Coronary artery (tissue), 2 donors: Measurements from ENCODE around the gene C4orf51.
"Not testable (repeated sequence)": the region's sequence is repeated elsewhere in the genome, so short reads cannot be mapped to it uniquely, and the experiment has no call there.

Experiments used
- DNase-seq: peaks from one replicate; pipeline ENCODE4 v3.0.0-alpha.2; 2017; ENCODE audit warnings: low spot score
- H3K27ac ChIP-seq, 2 donors: fragments of 200-600 bp; sonication (generic); one replicate each; pipeline ENCODE4 v1.5.1; 2016 to 2019
- H3K4me3 ChIP-seq: fragments of 200-600 bp; sonication (generic); 2 replicates; pipeline ENCODE4 v1.5.1; 2016; ENCODE audit warnings: mild to moderate bottlenecking, moderate library complexity
- CTCF ChIP-seq: fragments of 200-600 bp; sonication (generic); IDR thresholded peaks from one replicate; pipeline ENCODE4 v1.5.1; 2019; ENCODE audit warnings: antibody characterized with exemption

Gene C4orf51

GRCh38 chr4:145681956-145682355 is 2.0 kb downstream of the C4orf51 start:
- DNase-seq, result no peak
- TF ChIP-seq CTCF, result no peak
- H3K27ac ChIP-seq, result no peak overlapping the region
- H3K4me3 ChIP-seq, result no peak overlapping the region

GRCh38 chr4:145686991-145687390 is 7.0 kb downstream of the C4orf51 start:
- no peak overlapping the region for H3K27ac ChIP-seq
- TF ChIP-seq CTCF, result no peak
- H3K4me3 ChIP-seq, result no peak overlapping the region
- no peak for DNase-seq

GRCh38 chr4:145690610-145691009 is 10.7 kb downstream of the C4orf51 start:
- Histone ChIP-seq H3K4me3 (no peak overlapping the region), H3K27ac (no peak overlapping the region)
- no peak for DNase-seq
- no peak for TF ChIP-seq CTCF

- H3K4me3 ChIP-seq, DNase-seq, H3K27ac ChIP-seq: not testable (repeated sequence)
Observed at GRCh38 chr4:145691416-145691815, 11.5 kb downstream of the C4orf51 start.

- no peak for TF ChIP-seq CTCF
- DNase-seq, result no peak
- Histone ChIP-seq H3K4me3 (no peak overlapping the region), H3K27ac (no peak overlapping the region)
Observed at GRCh38 chr4:145694929-145695328, 15.0 kb downstream of the C4orf51 start.

GRCh38 chr4:145697332-145697731 is 17.4 kb downstream of the C4orf51 start:
- DNase-seq, result no peak
- TF ChIP-seq CTCF, result no peak
- Histone ChIP-seq H3K4me3 (no peak overlapping the region), H3K27ac (no peak overlapping the region)

- no peak overlapping the region for H3K4me3 ChIP-seq
- no peak for TF ChIP-seq CTCF
- H3K27ac ChIP-seq, result no peak overlapping the region
- no peak for DNase-seq
Observed at GRCh38 chr4:145698507-145698906, 18.6 kb downstream of the C4orf51 start.

- H3K4me3 ChIP-seq, result no peak overlapping the region
- no peak for TF ChIP-seq CTCF
- no peak for DNase-seq
- H3K27ac ChIP-seq, result no peak overlapping the region
Observed at GRCh38 chr4:145703850-145704497, 24.0 kb downstream of the C4orf51 start.
